ENCODE measurements around the gene EP400.
"Not testable (repeated sequence)": the region's sequence is repeated elsewhere in the genome, so short reads cannot be mapped to it uniquely, and the experiment has no call there.

The EP400 gene

GRCh38 chr12:132047630-132048029 is 97.9 kb downstream of the EP400 start:
- DNase-seq (ENCODE audit: low spot score), result not testable (repeated sequence)

DNA sequence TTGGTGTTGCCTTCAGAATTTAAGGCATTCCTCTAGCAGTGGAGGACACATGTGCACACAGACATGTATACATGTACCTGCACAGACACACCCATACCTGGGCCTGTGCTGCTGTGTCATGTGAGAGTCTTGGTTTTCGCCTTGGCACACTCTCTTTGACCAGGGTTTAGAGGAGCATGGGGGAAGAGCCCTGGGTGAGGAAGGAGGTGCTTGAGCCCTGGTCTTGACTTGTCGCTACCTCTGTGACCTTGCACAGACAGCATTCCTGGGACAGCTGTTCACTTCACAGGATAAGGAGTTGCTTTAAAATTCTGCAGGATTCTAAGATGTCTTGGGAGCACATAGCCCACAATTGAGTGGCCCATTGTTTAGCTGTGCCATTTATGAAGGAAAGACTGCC is 99.7 kb downstream of the EP400 start:
- DNase-seq (ENCODE audit: low spot score), result no peak

GRCh38 chr12:132049876-132050275 is 100.1 kb downstream of the EP400 start:
- no peak for DNase-seq (ENCODE audit: low spot score)

DNA sequence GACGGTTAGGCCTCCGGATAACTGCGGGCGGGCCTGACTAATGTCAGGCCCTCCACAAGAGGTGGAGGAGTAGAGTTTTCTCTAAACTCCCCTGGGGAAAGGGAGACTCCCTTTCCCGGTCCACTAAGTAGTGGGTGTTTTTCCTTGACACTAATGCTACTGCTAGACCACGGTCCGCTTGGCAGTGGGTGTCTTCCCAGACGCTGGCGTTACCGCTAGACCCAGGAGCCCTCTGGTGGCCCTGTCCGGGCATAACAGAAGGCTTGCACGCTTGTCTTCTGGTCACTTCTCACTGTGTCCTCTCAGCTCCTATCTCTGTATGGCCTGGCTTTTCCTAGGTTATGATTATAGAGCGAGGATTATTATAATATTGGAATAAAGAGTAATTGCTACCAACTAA is 102.0 kb downstream of the EP400 start:
- not testable (repeated sequence) for DNase-seq (ENCODE audit: low spot score)

- DNase-seq (ENCODE audit: low spot score), result no peak
Measured at GRCh38 chr12:132052196-132052932, 102.6 kb downstream of the EP400 start.

GRCh38 chr12:132053338-132054330 is 103.9 kb downstream of the EP400 start:
- DNase-seq (ENCODE audit: low spot score), result no peak

DNA sequence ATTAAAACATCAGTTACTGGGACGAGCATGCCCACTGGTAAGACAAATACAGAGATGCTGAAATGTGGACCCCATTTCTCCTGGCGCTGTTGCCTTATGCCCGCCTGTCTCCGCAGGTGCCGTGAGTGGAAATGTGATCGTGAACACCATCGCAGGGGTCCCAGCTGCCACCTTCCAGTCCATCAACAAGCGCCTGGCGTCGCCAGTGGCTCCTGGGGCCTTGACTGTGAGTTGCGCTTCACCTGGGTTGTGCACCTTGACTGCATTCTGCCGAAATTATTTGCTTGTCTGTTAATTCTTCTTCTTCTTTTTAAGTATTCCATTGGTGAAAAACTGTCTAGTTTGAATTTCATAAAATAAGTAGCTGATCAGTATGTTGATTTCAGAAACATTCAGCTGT is 105.2 kb downstream of the EP400 start:
- no peak for DNase-seq (ENCODE audit: low spot score)

DNA sequence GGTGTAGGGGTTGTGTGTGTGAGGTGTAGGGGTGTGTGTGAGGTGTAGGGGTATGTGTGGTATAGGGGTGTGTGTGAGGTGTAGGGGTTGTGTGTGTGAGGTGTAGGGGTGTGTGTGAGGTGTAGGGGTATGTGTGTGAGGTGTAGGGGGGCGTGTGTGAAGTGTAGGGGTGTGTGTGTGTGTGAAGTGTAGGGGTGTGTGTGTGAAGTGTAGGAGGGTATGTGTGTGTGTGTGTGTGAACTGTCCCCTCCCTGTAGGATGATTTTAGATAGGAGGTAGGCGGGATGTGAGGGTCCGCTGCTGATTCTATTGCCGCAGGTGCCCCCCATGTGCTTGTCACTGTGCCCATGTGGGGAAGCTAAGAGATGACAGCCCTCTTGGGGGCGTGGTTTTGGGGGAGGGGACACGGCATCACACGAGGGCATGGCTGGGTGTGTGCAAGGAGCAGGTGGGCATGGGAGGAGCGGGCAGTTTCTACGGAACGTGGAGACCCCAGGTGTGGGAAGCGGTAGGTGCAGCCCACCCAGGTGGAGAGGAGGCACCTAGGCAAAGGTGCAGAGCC is 105.9 kb downstream of the EP400 start:
- no peak for DNase-seq (ENCODE audit: low spot score)

DNA sequence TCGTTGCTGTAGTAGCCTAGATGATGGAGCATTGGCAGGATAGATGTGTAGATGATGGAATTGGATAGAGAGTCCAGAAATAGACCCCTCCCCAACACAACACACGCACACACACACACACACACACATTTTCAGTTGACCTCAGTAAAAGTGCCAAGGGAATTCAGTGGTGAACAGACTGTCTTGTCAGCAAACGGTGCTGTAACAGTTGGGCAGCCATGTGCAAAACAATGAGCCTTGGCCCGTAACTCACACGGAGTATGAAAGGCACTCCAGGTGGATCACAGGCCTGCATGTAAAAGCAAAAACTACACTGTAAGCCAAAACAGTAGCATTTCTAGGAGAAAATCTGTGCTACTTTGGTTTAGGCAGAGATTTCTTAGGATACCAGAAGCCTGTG is 106.6 kb downstream of the EP400 start:
- DNase-seq (ENCODE audit: low spot score), result no peak

GRCh38 chr12:132056951-132057350 is 107.2 kb downstream of the EP400 start:
- no peak for DNase-seq (ENCODE audit: low spot score)

- DNase-seq (ENCODE audit: low spot score), result no peak
Measured at GRCh38 chr12:132057691-132058090, 107.9 kb downstream of the EP400 start.

- DNase-seq (ENCODE audit: low spot score), result no peak
Measured at GRCh38 chr12:132061197-132061596, 111.5 kb downstream of the EP400 start.

GRCh38 chr12:132061641-132062430 is 112.1 kb downstream of the EP400 start:
- no peak for DNase-seq (ENCODE audit: low spot score)

DNA sequence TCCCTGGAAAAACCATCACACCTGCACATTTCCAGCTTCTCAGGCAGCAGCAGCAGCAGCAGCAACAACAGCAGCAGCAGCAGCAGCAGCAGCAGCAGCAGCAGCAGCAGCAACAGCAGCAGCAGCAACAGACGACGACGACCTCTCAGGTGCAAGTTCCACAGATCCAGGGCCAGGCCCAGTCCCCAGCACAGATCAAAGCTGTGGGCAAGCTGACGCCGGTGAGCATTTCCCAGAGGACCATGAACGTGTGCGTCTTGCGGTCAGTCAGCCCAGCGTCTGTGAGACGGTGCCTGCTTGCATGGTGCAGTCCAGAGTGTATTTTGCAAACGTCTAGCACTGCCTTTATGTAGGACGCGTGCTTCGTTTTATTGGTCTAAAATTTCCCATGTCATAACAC is 112.7 kb downstream of the EP400 start:
- no peak for DNase-seq (ENCODE audit: low spot score)

DNA sequence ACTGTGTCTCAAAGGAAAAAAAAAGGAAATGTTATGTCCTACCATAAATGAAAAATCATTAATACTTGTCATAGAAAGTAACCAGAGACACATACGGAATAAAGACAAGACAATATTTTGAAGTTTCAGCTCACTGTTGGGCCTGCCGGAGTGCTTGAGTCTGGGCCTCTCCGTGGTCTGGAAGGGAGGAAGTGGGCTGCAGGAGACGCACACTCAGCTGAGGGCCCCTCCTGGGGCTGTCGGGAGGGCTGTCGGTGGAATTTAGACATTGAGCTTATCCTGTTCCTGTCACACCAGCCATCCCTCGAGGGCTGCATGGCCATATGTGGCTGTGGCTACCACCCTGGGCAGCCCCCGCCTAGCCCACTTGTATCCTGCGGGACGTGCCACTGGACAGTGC is 113.7 kb downstream of the EP400 start:
- no peak for DNase-seq (ENCODE audit: low spot score)

DNA sequence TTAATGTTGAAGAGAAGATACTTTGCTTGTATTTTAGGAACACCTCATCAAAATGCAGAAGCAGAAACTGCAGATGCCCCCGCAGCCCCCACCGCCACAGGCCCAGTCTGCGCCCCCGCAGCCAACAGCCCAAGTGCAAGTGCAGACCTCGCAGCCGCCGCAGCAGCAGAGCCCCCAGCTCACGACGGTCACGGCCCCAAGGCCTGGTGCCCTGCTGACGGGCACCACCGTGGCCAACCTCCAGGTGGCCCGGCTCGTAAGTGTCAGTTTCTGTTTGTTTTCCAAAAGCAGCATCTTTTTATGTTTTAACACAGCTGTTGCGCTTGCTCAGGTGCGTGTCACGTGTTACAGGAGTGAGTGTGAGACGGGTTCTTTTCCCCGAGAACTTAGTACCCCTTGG is 114.9 kb downstream of the EP400 start:
- no peak for DNase-seq (ENCODE audit: low spot score)

- DNase-seq (ENCODE audit: low spot score), result no peak
Measured at GRCh38 chr12:132065203-132065602, 115.5 kb downstream of the EP400 start.

DNA sequence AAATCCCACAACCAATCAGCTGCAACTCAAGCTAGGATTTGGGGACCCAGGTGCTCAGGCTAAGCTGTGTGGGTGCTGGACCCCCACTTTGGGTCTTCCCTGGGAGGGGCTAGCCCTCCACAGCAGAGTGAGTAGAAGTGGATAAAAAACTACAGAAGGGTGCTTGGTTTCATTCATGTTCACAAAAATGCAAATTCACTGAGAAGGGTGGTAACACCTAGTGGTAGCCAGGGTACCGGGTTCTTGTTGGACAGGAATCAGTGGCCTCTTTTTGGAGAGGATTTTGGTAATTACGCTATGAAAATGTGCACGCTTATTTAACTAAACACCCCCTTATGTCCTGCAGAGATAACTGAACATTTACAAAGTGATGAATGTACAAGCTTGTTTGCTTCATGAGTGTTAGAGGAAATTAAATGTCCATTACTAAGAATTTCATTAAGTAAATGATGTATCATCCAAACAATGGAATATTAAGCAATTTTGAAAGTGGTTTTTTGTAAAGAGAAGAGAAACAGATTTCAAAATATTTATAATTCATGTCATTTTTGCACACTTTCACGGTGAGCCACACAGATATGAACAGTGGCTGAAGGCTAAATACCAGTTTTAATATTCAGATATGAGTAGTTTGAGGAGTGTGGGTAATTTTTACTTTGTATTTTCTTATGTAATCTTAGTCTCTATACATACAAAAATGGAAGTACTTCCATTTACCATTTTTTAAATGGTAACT is 116.0 kb downstream of the EP400 start:
- no peak for DNase-seq (ENCODE audit: low spot score)

- peak; percentile 8 for DNase-seq (ENCODE audit: low spot score)
Measured at GRCh38 chr12:132066345-132066685, 116.6 kb downstream of the EP400 start.

- DNase-seq (ENCODE audit: low spot score), result no peak
Measured at GRCh38 chr12:132066749-132067148, 117.0 kb downstream of the EP400 start.

DNA sequence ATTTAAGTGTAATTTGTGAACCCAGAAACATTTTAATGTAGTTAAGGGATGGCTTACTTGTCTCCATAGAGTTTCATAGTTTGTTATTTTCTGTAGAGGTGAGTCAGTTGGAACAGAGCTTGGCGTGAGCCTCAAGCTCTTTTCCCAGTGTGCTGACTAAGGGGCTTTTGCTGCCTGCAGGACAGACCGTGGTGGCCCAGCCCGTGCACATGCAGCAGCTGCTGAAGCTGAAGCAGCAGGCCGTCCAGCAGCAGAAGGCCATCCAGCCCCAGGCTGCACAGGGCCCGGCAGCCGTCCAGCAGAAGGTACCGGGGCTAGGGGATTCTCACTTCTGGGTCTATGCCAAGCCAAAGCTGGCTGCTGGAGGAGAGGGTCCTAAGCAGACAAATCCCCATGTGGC is 117.4 kb downstream of the EP400 start:
- DNase-seq (ENCODE audit: low spot score), result no peak
